HL-60/S4 treated with retinoic acid at 250 ng/mL for 4 days and 3 days (cell line): ENCODE results near the gene ATPAF1.
"Not testable (repeated sequence)": the region's sequence is repeated elsewhere in the genome, so short reads cannot be mapped to it uniquely, and the experiment has no call there.

Source experiments
- in situ Hi-C: fragments of 300-500 bp; cut with MboI; formaldehyde crosslinking; loops from 2 replicates; pipeline ENCODE4 v1.7.0; 2022; ENCODE audit warnings: low sequenced_read_pairs

ATPAF1 gene

GRCh38 chr1:46681333-46682034 lies 13.3 kb upstream of the ATPAF1 start:
- in situ Hi-C loops, result loop anchor here (10.0 kb wide), 1 partner anchor 63 kb away; no protein-coding TSS in a partner anchor

DNA sequence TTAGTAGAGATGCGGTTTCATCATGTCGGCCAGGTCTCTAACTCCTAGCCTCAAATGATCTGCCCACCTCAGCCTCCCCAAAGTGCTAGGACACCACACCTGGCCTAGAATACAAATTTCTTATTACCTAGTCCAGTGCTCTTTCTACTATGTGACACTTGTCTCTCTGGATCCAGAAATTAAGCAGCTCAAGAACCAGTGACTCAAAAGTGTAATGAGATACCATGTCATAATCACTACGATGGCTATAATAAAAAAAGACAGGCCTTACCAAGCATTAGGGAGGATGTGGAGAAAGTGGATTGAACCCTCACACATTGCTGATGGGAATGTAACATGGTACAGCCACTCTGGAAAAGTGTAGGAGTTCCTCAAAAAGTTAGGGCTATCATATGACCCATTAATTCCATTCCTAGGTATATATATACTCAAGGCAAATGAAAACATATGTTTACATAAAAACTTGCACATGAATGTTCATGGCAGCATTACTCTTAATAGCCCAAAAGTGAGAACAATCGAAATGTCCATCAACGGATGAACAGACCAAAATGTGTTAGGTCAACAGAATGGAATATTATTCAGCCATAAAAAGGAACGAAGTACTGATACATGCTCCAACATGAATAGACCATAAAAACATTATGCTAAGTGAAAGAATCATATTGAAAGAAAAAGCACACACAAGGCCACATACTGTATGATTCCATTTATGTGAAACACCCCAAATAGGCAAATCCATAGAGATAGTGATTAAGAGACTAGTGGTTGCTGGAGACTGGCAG lies 11.8 kb upstream of the ATPAF1 start:
- in situ Hi-C loops, result loop anchor here (10.0 kb wide), 1 partner anchor 65 kb away; no protein-coding TSS in a partner anchor

GRCh38 chr1:46677339-46677738 lies 9.2 kb upstream of the ATPAF1 start:
- in situ Hi-C loops, result no loop called here

GRCh38 chr1:46676531-46676930 lies 8.4 kb upstream of the ATPAF1 start:
- in situ Hi-C loops, result no loop called here

- in situ Hi-C loops, result no loop called here
These were observed 7.6 kb upstream of the ATPAF1 start for GRCh38 chr1:46675549-46676314.

- in situ Hi-C loops, result no loop called here
These were observed 5.6 kb upstream of the ATPAF1 start for GRCh38 chr1:46673749-46674182.

DNA sequence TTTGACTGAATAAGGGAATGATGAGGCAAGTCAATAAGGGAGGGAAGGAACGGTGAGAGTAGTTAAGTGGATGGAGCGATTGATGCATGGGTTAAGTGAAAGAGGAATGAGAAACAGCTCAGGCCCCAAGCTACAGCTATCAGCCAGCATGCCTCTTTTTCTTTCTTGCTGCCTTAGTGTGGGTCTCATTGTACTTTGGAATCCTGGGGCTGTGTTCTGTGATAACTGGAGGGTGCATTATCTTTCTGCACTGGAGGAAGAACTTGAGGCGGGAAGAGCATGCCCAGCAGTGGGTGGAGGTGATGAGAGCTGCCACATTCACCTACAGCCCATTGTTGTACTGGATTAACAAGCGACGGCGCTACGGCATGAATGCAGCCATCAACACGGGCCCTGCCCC lies 4.5 kb upstream of the ATPAF1 start:
- in situ Hi-C loops, result no loop called here

GRCh38 chr1:46671554-46671953 lies 3.4 kb upstream of the ATPAF1 start, which contains the start of gene TEX38:
TSS of gene TEX38 (plus strand) at chr1:46671854. CDS start at chr1:46671935, 81 bp downstream.
- in situ Hi-C loops, result no loop called here

- in situ Hi-C loops, result no loop called here
These were observed 2.0 kb upstream of the ATPAF1 start for GRCh38 chr1:46670134-46670533.

- in situ Hi-C loops, result no loop called here
These were observed 2.2 kb downstream of the ATPAF1 start for GRCh38 chr1:46665983-46666382.

- in situ Hi-C loops, result not testable (repeated sequence)
These were observed 5.2 kb downstream of the ATPAF1 start for GRCh38 chr1:46662919-46663318.

DNA sequence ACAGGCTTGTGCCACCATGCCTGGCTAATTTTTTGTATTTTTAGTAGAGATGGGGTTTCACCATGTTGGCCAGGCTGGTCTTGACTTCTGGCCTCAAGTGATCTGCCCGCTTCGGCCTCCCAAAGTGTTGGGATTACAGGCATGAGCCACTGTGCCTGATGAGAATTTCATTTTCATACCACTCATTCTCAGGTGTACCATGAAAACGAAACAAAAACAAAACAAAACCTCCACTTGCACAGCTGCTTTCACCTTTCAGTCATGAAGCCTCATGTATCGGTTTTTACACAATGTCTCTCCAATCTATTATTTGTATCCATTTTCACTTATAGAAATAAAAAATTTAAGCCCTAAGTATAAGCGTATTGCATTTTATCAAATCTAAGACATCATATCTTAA lies 8.0 kb downstream of the ATPAF1 start:
- in situ Hi-C loops, result not testable (repeated sequence)

DNA sequence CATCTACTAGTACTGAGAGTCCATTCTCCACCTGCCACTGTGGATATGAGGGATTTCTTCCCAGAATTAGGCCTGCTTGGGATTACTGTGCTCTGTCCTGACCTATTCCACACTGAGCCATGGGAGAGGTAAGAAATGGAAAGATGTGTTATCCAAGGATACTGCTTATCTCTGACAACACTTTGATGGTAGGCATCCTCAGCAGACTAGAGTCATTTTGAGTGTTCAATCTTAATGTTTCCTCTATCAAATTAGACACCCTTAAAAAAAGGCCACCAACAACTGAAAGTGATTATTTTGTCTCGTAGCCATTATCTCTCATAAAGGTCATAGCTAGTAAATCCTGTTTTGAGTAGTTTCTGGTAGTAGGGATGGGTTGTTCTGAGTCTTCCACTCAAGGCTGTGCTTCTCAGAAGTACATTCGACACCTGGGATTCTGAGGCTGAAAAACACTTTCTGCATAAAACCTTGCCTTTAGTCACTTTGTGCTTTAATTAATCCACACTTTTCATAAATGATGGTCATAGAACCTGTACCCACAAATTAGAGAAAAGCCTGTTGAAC lies 8.8 kb downstream of the ATPAF1 start:
- in situ Hi-C loops, result no loop called here

- in situ Hi-C loops, result no loop called here
These were observed 10.4 kb downstream of the ATPAF1 start for GRCh38 chr1:46657775-46658174.

GRCh38 chr1:46656643-46657042 lies 11.5 kb downstream of the ATPAF1 start:
- in situ Hi-C loops, result no loop called here

DNA sequence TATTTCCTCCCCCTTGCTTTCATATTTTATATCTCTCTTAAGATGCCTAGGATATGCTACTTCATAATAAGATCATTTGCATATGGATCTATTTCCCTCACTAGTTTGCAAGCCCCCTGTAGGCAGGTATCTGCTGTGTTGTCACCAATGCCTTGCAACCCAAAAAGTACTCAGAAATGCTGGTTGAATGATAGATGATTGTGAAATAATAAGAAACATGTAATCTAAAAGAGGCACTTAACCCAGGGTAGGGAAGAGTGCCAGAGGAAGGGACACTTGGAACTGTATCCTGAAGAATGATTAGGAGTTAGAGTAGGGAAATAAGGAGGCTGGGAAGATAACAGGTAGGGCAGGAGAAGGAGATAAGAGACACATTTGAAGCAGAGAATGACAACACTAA lies 12.3 kb downstream of the ATPAF1 start:
- in situ Hi-C loops, result no loop called here

GRCh38 chr1:46654698-46655097 lies 13.5 kb downstream of the ATPAF1 start:
- in situ Hi-C loops, result not testable (repeated sequence)

DNA sequence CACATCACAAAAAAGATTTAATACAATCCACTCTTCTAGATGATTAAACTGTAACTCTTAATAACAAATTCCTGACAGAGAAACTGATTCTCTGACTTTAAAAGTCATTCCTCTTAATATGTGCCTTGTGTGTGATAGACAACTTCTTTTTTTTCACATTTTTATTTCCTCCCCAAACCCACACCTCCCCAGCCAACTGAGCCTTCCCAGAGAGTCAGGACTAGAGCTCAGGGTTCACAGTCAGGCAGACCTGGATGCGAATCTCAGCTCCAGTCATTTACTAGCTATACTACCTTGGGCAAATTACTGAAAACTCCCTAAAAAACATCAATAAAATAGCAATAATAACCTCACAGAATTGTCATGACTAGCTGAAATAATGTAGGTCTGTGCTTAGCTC lies 14.2 kb downstream of the ATPAF1 start:
- in situ Hi-C loops, result no loop called here

- in situ Hi-C loops, result no loop called here
These were observed 14.7 kb downstream of the ATPAF1 start for GRCh38 chr1:46653405-46653958.

GRCh38 chr1:46652321-46653100 lies 15.7 kb downstream of the ATPAF1 start:
- in situ Hi-C loops, result no loop called here
